Prostate gland (tissue), 2 donors: ENCODE results near the gene ADCY1. TPM values are rescaled to one million over a fixed set of nuclear protein-coding genes. Genes with fewer than 3 reads are reported as not detected.
"Not testable (repeated sequence)": the region's sequence is repeated elsewhere in the genome, so short reads cannot be mapped to it uniquely, and the experiment has no call there.

ENCODE experiments used
- DNase-seq: peaks from one replicate; pipeline ENCODE4 v3.0.0-alpha.2; 2019; ENCODE audit warnings: low spot score
- H3K27ac ChIP-seq, 2 donors: fragments of 200-600 bp; sonication (generic); 2 replicates each; pipeline ENCODE4 v1.5.1; 2017 to 2019
- H3K27me3 ChIP-seq: fragments of 200-600 bp; sonication (generic); replicated peaks from 2 replicates; pipeline ENCODE4 v1.5.1; 2019; ENCODE audit not compliant: insufficient read depth
- H3K36me3 ChIP-seq, 2 donors: fragments of 200-600 bp; sonication (generic); 1 replicate in 1 of 2; 2 replicates in 1 of 2; pipeline versions ENCODE4 v1.5.1 to v1.8.1; 2017 to 2019
- H3K4me1 ChIP-seq: fragments of 200-600 bp; sonication (generic); replicated peaks from 2 replicates; pipeline ENCODE4 v1.5.1; 2019
- H3K4me3 ChIP-seq, 2 donors: fragments of 200-600 bp; sonication (generic); 2 replicates each; pipeline ENCODE4 v1.5.1; 2017 to 2019
- H3K9me3 ChIP-seq: fragments of 200-600 bp; sonication (generic); 2 replicates; pipeline ENCODE4 v1.5.1; 2017
- POLR2A ChIP-seq: fragments of 450-650 bp; IDR thresholded peaks from one replicate; pipeline ENCODE4 v1.6.1; 2016; ENCODE audit warnings: antibody characterized with exemption, mild to moderate bottlenecking
- POLR2AphosphoS5 ChIP-seq: sonication (generic); formaldehyde crosslinking; IDR thresholded peaks from one replicate; pipeline ENCODE4 v1.6.1; 2017; ENCODE audit warnings: antibody characterized with exemption
- WGBS: methylation state at CpG from one replicate; pipeline ENCODE4 v1.1.5; 2018; 5-methylcytosine and 5-hydroxymethylcytosine counted together
- intact Hi-C: fragments of 100-400 bp; cut with DNase I; formaldehyde crosslinking; loops from one replicate; pipeline ENCODE4 v1.14.2; 2022
- small RNA-seq, 2 donors: library from RNA; depleted of rRNA; stranded (forward); fragments of <200 nt; gene quantifications; one replicate each; pipeline ENCODE3, GENCODE V24; 2016
- total RNA-seq, 2 donors: library from RNA; depleted of rRNA; stranded (reverse); fragments of >200 nt; gene quantifications; one replicate each; pipeline ENCODE4 v1.1.0, GENCODE V29; 2016
- TF ChIP-seq, protein P1 (sequence below), 4 experiments: fragments of 200-600 bp in 2 of 4; fragments of 450-650 bp in 2 of 4; sonication (generic) in 2 of 4; IDR thresholded peaks; 1 replicate in 3 of 4; 2 replicates in 1 of 4; pipeline ENCODE4 v1.5.1; 2016 to 2019; ENCODE audit warnings: antibody characterized with exemption in 4 of 4, mild to moderate bottlenecking in 2 of 4, moderate library complexity in 2 of 4

The ADCY1 gene
- total RNA-seq, 2 donors from 2014 or later = 4.5 to 17.0 TPM

DNA sequence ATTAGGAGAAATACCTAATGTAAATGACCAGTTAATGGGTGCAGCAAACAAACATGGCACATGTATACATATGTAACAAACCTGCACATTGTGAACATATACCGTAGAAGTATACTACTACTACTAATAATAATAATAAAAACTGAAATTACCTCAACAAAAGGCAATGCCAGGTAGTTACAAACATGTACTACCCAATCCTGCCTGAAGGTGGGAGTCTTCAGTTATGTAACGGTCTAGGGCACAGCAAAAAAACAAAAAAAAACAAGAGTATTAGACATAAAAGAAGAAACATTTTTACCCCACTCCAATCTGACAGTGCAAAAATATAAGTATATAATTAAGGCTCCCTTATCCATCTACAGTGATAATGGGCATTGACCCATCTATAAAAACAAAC is 182.6 kb downstream of the ADCY1 start:
- WGBS = 95% methylated on average over 2 of the region's 2 CpGs

GRCh38 chr7:45759464-45759863 is 185.3 kb downstream of the ADCY1 start:
- H3K36me3 ChIP-seq, H3K4me3 ChIP-seq, H3K27me3 ChIP-seq, intact Hi-C loops, DNase-seq, H3K9me3 ChIP-seq, H3K4me1 ChIP-seq, H3K27ac ChIP-seq: not testable (repeated sequence)
- 77% methylated on average over 1 of the region's 1 CpG for WGBS

More for the DNA sequence above, 182.6 kb downstream of the ADCY1 start:
- H3K4me3 ChIP-seq, H3K27ac ChIP-seq, DNase-seq, H3K9me3 ChIP-seq, H3K4me1 ChIP-seq, H3K27me3 ChIP-seq, intact Hi-C loops, H3K36me3 ChIP-seq: not testable (repeated sequence)

- 75% methylated on average over 5 of the region's 5 CpGs for WGBS
- H3K4me3 ChIP-seq, DNase-seq, H3K9me3 ChIP-seq, H3K27me3 ChIP-seq, H3K36me3 ChIP-seq, H3K4me1 ChIP-seq, intact Hi-C loops: not testable (repeated sequence)
- peak overlapping the region in 1 of 2 donors; percentile 23 for H3K27ac ChIP-seq
Observed at GRCh38 chr7:45761545-45762205, 187.5 kb downstream of the ADCY1 start.

DNA sequence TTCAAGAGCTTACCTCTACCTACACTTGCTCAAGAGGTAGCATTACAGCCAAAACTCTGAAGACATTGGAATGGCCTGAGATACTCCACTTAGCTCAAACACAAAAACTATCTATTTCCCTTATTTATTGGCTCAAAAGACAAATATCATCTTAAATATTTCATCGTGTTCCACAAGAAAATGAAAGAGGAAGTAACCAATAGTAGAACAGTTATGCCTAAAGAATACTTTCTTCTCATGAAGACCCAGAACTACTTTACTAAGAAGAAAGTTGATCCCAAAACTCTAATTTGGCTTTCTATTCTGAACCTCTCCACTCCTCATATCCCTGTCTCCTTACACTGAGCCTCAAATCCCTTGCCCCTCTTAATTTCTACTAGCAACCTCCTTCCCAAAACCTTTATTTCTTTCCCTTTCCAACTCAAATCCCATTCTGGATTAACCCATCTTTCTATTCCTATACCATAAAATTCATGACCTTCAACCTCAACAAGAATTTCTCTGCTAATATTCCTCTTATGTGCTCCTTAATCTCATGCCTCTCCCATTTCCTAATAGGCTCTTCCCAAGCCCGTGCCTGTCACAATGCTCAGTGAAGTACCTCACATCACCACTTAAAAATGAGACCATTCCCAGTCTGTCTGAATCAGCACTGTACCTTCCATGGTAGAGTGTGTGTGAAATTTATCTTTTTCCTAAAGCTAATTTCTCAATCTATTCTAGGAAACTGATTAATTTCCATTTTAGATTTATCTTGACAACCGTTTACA is 188.2 kb downstream of the ADCY1 start:
- H3K4me1 ChIP-seq, H3K36me3 ChIP-seq, DNase-seq, H3K9me3 ChIP-seq, H3K27me3 ChIP-seq, intact Hi-C loops, H3K4me3 ChIP-seq: not testable (repeated sequence)
- H3K27ac ChIP-seq = peak overlapping the region in 1 of 2 donors; percentile 23
- WGBS = 80% methylated on average over 3 of the region's 3 CpGs

- peak; percentile 98 for DNase-seq
- TF ChIP-seq, protein P1, sequence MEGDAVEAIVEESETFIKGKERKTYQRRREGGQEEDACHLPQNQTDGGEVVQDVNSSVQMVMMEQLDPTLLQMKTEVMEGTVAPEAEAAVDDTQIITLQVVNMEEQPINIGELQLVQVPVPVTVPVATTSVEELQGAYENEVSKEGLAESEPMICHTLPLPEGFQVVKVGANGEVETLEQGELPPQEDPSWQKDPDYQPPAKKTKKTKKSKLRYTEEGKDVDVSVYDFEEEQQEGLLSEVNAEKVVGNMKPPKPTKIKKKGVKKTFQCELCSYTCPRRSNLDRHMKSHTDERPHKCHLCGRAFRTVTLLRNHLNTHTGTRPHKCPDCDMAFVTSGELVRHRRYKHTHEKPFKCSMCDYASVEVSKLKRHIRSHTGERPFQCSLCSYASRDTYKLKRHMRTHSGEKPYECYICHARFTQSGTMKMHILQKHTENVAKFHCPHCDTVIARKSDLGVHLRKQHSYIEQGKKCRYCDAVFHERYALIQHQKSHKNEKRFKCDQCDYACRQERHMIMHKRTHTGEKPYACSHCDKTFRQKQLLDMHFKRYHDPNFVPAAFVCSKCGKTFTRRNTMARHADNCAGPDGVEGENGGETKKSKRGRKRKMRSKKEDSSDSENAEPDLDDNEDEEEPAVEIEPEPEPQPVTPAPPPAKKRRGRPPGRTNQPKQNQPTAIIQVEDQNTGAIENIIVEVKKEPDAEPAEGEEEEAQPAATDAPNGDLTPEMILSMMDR (IDR thresholded peaks at IDR 0.05) = peak in 2 of 4 experiments; percentile 9 to 28
- TF ChIP-seq POLR2A = peak; percentile 65
- peak; percentile 96 for TF ChIP-seq POLR2AphosphoS5
- intact Hi-C loops, H3K9me3 ChIP-seq, H3K4me1 ChIP-seq, H3K36me3 ChIP-seq, H3K27me3 ChIP-seq: not testable (repeated sequence)
- peak overlapping the region; percentile 59 to 89 for H3K4me3 ChIP-seq
- WGBS = under 1% methylated on average over 67 of the region's 72 CpGs
- H3K27ac ChIP-seq = peak overlapping the region; percentile 87 to 91
Observed at GRCh38 chr7:45768516-45769394, 194.6 kb downstream of the ADCY1 start.

DNA sequence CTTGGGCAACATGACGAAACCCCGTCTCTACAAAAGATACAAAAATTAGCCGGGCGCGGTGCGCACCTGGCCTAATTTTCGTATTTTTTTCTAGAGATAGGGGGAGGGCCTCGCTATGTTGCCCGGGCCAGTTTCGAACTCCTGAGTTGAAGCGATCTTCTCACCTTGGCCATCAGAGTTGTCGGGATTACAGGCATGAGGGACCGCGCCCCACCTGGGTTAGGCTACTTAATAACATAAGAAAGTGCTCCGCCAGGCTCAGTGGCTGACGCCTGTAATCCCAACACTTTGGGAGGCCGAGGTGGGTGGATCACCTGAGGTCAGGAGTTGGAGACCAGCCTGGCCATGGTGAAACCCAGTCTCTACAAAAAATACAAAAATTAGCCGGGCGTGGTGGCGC is 195.5 kb downstream of the ADCY1 start:
- H3K9me3 ChIP-seq, H3K4me1 ChIP-seq, intact Hi-C loops, H3K36me3 ChIP-seq, H3K27me3 ChIP-seq, DNase-seq: not testable (repeated sequence)
- Histone ChIP-seq H3K27ac (peak overlapping the region in 1 of 2 donors; percentile 87), H3K4me3 (peak overlapping the region in 1 of 2 donors; percentile 89)
- 97% methylated on average over 20 of the region's 20 CpGs for WGBS

Small RNAs within 50 kb of the gene (small RNA-seq; reads per million reads assigned to genes)
- gene AC073325.2 = 0 reads per million in 2 donors
